Raji (cell line): ENCODE data around the gene ULK1.

Source experiments
- POLR2A ChIP-seq: IDR thresholded peaks from 2 replicates; pipeline ENCODE4 v1.6.1; 2011; ENCODE audit warnings: low read depth, low read length, control low read depth; ENCODE audit not compliant: insufficient read depth

ULK1 gene

DNA sequence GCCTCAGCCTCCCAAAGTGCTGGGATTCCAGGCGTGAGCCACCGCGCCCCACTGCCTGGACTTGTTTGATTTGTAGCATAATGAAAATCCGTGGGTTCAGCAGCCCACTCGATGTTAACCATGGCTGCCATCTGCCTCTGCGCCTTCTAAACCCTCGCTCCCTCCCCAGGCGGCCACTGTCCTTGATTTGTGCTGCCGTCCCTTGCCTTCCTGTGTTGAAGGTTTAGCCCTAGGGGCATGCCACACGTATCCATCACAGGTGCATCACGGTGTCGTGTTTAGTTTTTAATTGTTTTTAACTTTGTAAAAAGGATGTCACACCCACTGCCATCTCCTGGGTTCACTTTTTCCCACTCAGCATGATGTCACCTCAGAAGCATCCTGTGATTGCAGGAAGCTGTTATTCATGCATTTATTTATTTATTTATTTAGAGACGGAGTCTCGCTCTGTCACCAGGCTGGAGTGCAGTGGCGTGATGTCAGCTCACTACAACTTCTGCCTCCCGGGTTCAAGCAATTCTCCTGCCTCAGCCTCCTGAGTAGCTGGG is 24.5 kb upstream of the ULK1 start:
- no peak for TF ChIP-seq POLR2A

DNA sequence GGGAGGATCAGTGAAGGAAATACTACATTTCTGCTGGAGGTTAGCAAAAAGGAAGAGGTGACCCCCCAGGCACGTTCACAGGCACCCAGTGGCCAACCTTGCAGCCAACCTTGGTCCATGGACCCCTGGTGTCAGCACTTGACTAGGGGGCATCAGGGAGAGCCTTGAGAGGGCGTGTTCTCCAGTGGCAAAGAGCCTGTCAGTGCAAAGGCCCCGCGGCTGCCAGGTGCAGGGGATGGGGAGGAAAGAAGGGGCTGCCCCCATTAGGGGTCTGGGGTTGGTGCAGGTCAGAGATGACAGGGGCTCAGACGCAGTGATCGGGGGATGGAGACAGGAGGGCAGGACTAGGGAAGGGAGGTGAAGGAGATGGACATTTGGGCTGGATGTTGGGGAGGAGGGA is 22.7 kb upstream of the ULK1 start:
- TF ChIP-seq POLR2A, result no peak

DNA sequence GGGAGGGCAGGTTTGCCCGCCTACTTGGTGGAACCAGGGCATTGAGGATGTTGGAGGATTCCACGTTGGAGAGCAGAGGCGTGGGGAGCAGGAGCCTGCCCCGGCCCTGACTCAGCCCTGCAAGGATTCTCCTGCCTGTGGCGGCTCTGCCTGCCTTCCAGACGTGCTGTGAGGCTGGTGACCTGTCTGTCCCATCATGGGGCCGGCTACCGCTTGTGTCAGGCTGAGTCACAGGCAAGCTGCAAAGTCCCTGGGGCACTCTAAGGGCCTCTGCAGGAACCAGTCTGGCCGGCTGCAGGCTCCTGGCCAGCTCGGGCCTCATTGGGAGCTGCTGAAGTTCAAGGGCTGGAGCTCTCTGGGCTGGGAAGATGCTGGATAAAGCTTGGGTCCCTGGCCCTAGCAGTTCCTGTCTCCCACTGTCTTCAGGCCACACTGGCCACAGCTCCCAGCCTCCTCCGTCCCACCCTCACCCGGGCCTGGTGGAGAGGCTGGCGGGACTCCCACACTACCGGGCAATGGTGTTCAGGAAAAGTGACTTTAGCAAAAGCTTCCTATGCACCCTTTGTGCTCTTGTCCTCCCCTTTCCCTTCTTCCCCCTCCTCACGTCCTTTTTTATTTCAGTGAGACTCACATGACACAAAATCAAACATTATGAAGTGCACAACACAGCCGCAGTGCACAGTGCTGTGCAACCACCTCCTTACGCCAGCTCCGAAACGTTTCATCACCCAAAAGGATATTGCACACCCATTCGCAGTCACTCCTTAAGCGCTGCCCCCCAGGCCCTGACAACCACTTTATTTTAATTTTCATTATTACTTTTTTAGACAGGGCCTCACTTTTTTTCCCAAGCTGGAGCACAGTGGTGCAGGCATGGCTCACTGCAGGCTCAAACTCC is 22.0 kb upstream of the ULK1 start:
- no peak for TF ChIP-seq POLR2A

DNA sequence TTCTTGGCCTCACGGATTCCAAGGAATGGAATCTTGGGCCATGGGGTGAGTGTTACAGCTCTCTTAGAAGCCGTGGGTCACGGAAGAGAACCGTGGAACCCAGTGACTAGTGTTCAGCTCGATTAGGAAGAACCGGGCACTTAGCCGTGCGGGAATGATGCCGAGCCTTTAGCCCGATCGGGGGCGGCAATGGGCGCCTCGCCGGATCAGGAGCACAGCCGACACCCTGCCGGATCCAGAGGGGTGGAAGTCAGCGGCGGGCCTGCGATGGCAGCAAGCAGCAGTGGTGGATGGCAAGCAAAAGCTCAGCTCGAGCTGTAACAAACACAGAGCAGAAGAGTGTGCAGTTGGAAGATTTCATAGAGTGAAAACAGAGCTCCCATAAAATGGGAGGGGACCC is 21.1 kb upstream of the ULK1 start:
- no peak for TF ChIP-seq POLR2A

DNA sequence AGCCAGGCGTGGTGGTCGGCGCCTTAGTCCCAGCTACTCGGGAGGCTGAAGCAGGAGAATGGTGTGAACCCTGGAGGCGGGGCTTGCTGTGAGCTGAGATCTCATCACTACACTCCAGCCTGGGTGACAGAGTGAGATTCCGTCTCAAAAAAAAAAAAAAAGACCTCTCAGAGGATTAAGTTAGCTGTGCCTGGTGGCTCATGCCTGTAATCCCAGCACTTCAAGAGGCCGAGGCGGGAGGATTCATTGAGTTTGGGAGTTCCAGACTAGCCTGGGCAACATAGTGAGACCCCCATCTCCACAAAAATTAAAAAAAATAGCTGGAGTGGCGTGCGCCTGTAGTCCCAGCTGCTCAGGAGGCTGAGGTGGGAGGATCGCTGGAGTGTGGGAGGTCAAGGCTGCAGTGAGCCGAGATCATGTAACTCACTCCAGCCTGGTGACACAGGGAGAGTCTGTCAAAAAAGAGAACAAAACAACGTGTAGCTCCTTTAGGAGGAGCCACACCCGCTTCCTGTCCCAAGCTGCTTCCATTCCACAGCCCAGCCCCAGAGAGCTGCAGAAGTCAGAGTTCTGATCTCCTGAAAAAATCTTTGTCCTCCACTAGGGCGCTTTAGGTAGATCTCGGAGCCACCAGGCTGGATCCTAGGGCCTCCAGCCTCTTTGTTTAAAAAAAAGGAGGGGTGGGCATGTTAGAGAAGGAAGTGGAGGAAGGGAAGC is 11.5 kb upstream of the ULK1 start:
- no peak for TF ChIP-seq POLR2A

DNA sequence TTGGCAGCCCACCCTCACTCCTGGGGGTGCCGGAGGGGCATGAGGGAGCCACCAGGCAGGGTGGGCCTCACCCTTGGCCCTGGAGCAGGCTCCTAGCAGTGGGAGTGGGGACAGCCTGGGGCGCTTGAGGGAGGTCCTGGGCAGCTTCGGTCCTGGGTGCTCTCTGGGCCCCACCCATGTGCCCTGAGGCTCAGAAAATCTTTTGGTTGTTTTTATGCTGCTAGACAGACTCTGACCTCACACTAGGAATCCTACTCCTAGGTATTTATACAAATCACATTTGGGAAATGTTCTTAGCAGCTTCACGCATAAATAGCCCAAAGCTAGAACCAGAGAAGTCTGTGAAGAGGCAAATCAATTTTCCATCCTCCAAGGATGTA is 10.9 kb upstream of the ULK1 start:
- TF ChIP-seq POLR2A, result no peak

DNA sequence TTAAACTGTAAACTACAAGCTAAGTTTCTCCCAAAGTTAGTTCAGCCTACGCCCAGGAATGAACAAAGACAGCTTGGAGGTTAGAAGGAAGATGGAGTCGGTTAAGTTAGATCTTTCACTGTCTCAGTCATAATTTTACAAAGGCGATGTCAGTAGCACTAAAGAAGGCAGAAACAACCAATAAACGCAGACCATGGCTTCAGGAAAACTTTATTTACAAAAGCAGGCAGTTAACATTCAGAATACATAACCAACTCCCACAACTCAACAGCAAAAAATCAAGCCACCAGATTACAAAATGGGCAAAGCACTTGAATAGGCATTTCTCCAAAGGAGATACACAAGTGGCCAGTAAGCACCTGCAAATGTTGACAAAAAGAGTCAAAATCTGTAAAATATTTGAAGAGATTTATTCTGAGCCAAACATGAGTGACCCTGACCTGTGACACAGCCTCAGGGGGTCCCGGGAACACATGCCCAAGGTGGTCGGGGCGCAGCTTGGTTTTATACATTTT is 8.8 kb upstream of the ULK1 start:
- no peak for TF ChIP-seq POLR2A

DNA sequence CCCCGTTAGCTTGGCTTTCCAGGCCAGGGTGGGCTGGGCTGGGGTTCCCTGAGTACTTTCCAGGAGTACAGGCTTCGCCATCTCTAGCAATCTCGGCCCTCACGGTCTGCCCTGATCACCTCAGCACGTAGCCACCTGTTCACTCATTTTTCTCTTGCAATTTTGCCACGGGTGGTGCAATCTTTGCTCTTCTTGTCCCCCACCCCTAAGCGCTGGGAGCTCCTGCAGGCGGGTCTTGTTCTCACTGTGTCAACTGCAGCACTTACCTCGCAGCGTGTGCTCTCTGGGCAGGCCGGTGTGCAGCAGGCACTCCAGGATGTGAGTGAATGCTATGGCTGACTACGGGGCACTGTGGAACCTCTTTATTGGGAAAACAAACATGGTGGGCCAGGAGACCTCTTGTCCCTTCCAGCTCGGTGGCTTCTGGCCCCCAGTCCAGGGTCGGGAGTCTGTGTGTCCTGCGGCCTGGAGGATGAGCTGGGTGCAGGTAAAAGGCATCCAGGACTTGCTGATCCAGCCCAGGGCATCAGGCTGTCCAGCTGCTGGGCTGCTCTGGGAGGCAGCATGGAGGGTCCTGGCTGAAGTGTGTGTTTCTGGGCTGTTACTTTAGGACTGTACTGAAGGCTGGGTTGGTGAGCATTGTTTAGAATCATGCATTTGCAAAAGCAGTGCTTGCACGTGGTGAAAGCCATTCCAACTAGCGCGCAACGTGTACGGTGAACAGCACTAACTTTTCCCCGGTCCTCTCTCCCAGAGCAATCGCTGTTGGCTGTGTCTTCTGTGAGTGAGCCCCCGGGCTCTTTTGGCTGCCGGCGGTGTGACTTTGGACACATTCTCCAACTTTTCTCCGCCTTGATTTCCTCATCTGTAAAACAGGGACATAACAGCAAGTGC is 1.5 kb upstream of the ULK1 start:
- no peak for TF ChIP-seq POLR2A

DNA sequence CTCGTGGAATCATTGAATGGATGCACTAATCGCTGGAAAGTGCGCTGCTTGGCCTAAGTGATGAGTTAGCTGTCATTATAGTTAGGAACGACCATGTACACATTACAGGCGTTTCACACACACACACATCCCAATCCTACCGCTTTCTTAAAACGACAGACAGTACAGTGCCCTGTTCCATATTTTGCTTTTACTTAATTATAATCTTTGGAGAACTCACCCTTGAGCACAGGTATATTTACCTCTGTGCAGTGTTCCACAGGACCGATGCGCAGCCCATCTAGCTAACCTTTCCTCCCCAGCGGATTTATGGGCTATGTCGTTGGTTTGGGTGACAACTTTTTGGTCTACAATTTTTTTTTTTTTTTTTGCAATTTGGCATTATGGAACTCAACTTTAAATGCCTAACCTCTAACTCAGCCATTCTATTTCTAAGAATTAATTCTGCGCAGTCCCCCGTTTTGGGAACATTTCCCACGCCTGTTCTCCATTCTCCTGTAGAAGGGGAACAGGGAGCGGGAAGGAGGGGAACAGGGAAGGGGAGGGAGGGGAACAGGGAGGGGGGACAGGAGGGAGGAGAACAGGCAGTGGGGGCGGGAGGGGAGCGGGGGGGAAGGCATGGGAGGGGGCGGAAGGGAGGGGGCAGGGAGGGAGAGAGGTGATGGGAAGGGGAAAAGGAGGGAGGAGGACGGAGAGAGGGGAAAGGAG is 663 bp upstream of the ULK1 start:
- TF ChIP-seq POLR2A, result no peak

DNA sequence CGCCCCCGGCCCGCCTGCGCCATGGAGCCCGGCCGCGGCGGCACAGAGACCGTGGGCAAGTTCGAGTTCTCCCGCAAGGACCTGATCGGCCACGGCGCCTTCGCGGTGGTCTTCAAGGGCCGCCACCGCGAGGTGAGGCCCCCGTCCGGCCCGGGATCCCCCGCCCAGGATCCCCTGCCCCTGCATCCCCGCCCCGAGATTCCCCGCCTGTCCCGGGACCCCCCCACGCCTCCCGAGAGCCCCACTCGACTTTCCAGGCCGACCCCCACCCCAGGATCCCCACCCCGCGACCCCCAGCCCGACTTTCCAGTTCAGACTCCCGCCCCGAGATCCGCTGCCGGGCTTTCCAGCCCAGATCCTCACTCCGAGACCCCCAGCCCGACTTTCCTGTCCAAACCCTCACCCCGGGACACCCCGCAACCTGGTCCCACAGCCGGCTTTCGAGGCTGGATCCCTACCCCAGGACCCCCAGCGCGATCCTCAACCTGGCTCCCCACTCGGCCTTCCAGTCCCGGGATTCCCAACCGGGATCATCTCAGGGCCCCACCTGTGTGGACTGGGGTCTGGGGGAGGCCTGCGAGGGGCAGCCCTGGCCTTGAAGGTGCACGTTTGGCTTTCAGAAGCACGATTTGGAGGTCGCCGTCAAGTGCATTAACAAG is 688 bp downstream of the ULK1 start:
- TF ChIP-seq POLR2A, result no peak

DNA sequence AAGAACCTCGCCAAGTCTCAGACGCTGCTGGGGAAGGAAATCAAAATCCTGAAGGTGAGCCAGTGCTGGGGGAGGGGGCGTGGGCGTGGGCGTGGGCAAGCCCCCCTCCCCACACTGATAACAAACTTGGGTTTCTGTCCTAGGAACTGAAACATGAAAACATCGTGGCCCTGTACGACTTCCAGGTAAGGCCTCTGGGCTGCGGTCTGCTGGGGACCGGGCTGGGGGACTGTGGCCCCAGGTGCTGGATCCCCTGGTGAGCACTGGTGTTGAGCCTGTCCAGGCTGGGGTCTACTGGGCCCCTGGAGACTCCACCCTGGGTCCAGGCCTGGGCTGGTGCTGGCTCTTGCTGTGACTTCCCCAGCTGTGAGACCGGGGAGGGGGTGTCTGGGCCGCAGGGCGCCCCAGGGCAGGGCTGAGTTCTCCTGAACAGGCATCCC is 1.2 kb downstream of the ULK1 start:
- no peak for TF ChIP-seq POLR2A

DNA sequence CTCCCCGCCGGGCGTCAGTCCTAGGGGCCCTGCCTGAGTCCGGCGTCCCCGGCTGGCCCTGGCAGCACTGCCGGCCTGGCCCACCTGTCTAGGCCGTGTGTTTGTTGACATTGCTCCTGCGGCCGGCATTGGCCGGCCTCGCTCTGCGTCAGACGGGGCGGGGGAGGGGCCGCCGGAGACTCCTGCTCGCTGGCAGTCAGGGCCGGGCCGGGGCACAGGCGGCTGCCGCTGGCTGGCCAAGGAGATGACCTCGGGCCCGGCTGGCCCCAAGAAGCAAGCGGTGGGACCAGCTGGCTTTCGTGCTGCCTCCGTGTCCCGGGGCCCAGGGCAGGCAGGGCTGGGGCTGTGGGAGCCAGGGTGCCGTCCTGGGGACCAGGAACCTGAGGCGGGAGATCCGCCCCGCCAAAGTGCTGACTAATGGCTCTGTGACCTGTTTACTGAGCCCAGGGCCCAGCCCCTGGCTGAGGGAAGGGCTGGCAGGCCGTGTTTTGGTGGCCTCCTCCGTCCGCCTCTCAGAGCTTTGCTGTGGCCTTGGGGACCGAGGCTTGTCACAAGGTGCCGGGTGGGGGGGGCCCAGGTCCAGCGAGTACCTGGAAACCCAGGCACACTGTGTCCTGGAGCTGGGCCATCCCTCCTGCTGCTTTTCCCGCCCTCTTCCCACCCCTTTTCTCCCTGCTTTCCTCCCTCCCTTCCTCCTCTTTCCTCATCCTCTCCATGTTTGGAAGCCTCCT is 1.8 kb downstream of the ULK1 start:
- no peak for TF ChIP-seq POLR2A

DNA sequence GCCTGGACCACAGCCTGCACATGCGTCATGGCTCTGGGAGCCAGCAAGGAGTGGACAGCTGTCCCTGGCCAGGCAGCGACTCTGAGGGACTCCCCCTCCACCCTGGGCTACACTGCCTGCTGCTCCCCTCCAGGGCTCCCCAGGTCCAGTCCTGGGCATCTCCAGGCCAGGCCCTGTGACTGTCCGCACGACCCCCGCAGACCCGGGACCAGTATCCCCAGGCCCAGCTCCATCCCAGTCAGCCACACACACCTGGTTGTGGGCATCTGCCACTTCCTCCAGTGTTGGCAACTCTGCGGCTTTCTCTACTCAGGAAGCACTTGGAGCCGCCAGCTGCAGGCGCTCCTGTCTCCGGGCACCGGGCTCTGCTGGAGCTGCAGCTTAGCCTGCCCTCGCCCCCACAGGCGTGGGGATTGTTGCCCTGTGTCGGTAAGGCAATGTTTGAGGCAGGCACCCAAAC is 2.4 kb downstream of the ULK1 start:
- TF ChIP-seq POLR2A, result no peak
